Hippocampal formation (tissue), 2 donors: ENCODE data around the gene TPCN1.

Source experiments
- DNase-seq, 2 donors: peaks; one replicate each; lab custom pipeline; 2025; lab: John Stamatoyannopoulos, UW

The TPCN1 gene

GRCh38 chr12:113260636-113261300 is 39.5 kb downstream of the TPCN1 start:
- DNase-seq, result no peak

DNA sequence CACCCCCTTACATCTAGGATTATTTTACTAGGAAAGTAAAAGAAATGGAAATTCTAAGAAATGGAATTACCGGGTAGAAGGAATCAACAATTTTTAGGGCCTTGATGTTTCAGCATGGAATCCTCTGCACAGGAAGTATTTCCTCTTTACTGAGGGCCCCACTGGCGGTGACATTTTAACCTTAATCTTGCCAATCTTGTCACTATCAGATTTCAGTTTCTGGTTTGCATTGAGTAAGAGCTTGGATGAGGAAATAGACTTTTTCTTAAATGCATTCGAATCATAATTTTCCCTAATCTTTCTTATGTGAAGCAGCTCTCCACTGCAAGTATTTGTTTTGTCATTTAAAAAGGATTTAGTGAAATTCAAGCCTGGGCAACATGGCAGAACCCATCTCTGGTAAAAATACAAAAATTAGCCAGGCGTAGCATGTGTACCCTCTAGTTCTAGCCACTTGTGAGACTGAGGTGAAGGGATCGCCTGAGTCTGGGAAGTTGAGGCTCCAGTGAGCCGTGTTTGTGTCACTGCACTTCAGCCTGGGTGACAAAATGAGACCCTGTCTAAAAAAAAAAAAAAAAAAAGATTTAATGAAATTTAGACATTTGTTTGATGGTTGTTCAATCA is 40.7 kb downstream of the TPCN1 start:
- DNase-seq, result no peak

- DNase-seq, result no peak
Measured at GRCh38 chr12:113262710-113263109, 41.4 kb downstream of the TPCN1 start.

DNA sequence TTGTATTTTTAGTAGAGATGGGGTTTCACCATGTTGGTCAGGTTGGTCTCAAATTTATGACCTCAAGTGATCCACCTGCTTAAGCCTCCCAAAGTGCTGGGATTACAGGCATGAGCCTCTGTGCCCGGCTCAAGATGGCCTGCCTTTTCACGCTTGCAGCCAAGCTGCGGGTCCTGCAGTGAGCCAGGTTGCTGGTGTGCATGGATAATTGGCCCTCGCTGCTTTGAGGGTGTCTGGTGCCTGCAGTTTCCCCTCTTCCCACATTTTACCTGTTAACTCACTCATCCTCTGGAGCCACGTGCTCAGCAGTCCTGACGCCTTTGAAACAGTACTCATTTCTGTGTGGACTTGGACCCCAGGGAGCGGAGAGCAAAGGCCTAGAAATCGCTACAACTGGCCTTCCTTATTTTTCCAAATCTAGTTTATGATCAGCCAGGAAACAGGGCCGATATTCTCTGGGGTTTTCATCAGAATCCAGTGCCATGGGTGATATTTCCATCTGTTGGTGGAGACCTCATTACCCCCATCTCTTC is 42.2 kb downstream of the TPCN1 start:
- no peak for DNase-seq

GRCh38 chr12:113266106-113266895 is 45.0 kb downstream of the TPCN1 start:
- no peak for DNase-seq

GRCh38 chr12:113267621-113268020 is 46.4 kb downstream of the TPCN1 start:
- no peak for DNase-seq

- no peak for DNase-seq
Measured at GRCh38 chr12:113268136-113268535, 46.9 kb downstream of the TPCN1 start.

- DNase-seq, result no peak
Measured at GRCh38 chr12:113268621-113269020, 47.4 kb downstream of the TPCN1 start.

DNA sequence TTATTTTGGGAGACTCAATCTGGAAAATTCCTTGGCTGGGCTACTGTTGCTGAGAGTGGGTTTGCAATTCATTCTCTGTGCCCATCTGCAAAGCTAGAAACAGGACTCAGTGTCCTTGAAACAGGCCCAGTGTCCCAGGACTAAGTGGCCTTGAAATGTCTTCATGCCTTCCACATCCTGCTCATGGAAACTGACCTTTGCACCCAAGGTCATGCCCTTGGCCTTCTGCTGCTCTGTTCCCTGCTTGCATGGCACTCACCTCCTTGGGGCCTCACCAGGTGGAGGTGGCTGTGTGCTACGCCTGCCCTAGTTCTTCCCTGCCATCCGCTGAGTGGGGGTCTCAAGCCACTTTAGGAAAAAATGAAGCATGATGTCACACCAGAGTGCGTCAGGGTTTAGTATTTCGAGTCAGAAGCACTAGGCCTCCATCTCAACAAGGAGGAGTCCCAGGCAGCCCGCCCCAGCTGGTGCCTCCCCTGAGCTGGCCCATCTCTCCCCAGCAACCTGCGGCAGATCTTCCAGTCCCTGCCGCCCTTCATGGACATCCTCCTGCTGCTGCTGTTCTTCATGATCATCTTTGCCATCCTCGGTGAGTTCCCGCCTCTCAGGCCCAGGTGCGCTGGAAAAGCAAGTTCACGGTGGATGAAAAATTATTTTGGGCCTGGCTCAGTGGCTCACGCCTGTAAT is 48.1 kb downstream of the TPCN1 start:
- no peak for DNase-seq

DNA sequence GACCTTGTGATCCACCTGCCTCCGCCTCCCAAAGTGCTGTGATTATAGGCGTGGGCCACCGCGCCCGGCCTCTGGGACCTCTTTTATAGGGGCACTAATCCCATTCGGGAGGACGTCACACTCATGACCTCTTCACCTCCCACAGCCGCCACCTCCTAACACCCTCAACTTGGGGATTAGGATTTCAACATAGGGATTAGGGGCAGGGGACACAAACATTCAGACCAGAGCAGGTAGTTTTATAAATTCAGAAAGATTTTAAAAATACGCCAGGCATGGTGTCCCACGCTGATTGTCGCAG is 49.4 kb downstream of the TPCN1 start:
- no peak for DNase-seq

- DNase-seq, result no peak
Measured at GRCh38 chr12:113271466-113271852, 50.2 kb downstream of the TPCN1 start.

DNA sequence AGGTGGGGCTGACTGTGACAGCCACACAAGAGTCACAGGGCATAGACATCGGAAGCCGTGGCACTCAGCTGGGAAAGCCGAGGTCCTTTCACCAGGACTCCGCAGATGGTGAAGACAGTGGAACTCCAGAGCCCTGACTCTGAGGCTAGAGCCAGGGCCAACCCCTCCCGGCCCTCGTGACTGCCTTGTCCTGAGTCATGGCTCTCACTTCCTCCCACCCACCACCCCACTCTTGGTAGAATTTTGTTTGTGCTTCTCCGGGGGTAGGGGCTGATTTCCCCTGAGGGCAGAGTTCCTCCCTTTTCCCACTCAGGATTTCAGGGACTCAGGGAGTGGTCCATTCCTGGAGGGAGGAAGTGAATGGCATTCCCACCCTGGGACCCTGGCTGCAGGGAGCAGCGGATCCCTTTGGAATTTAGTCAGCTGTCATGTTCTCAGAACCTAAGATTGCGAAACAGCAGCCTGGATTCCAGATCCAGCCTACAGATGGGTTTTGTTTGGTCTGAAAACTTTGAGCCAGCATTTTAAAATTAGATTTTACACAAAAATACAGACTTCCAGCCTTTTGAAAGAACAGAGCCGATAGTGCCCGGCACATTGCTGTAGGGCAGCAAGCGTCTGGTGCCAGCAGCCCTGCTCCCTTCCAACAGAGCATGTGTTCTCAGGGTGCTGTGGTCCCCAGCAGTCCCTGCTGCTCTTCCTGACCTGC is 50.7 kb downstream of the TPCN1 start:
- DNase-seq, result peak; percentile 33 to 66

GRCh38 chr12:113273053-113273725 is 51.9 kb downstream of the TPCN1 start:
- no peak for DNase-seq

- no peak for DNase-seq
Measured at GRCh38 chr12:113274848-113275247, 53.6 kb downstream of the TPCN1 start.

- DNase-seq, result no peak
Measured at GRCh38 chr12:113276306-113276705, 55.0 kb downstream of the TPCN1 start.

DNA sequence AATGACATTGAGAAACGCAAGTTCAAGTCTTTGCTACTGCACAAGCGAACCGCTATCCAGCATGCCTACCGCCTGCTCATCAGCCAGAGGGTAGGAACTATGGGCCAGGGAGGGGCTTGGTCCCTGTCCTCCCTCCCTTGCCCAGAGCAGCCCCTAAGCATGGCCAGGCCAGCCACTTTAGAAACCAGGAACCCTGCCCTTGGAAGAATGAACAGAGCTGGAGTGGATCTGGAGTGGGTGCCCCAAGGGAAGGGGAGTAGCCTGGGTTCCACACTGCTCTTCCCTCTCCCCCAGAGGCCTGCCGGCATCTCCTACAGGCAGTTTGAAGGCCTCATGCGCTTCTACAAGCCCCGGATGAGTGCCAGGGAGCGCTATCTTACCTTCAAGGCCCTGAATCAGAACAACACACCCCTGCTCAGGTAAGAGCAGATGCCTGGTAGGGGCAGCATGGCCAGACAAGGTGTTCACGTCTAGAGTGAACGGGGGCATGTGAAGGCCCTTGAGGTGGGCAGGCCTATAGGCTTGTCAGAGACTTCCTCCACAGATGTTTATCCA is 55.8 kb downstream of the TPCN1 start:
- DNase-seq, result no peak

DNA sequence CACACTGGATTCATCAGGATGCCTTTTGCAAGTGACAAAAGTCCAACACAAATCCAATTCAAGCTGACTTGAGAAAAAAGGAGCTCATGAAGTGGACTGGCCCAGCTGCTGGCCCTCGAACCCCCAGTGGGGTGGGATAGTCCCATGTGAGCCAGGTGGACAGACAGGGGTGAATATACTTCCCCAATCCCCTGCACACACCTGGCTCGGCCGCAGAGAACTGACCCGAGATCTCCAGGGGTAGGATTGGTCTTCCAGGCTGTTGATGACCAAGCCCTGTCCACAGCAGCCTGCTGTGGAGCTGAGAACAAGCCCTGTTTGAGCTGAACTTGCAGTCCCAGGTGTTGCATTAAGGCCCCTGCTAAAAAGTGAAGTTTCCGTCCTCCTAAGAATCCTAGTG is 56.2 kb downstream of the TPCN1 start:
- no peak for DNase-seq

- no peak for DNase-seq
Measured at GRCh38 chr12:113278141-113278540, 56.9 kb downstream of the TPCN1 start.

DNA sequence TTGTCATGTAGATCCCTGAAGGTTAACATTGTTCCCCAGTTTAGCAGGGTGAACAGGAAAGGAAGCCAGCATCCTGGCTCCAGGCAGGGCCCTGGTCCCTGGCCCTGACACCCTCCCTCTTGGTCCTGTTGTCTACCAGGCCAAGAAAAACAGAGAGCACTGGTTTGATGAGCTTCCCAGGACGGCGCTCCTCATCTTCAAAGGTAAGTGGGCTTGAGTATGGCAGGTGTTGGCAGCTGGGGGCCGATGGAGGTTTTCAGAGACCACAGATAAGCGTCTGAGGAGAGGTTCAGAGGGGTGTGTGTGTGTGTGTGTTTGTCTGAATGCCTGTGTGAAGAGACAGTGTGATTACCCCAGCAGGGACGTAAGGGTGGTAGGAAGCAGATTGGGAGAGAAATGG is 57.4 kb downstream of the TPCN1 start:
- no peak for DNase-seq

DNA sequence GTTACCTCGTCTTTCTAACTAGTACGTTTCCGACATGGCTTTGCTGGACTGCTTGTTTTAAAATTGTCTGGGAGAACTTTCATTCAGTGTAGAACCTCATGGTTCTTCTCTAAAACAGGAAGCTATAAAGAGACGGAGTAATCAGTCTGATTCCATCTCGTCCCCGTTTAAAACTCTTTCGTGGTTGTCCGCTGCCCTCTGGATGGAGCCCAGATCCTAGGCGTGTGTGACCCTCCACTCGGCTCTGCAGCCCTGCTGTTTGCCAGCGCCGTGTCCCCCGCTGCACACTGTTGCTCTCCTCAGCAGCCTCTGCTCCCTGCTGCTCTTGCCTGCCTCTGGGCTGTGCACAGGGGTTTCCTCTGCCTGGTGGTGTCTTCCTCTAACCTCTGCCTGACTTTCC is 63.5 kb downstream of the TPCN1 start:
- no peak for DNase-seq
